Measurements from ENCODE around the gene ANKRD9. TPM values are rescaled to one million over a fixed set of nuclear protein-coding genes. Genes with fewer than 3 reads are reported as not detected.
A peak's percentile ranks its signal among the peaks of the same experiment; 100 is the strongest.

Gene ANKRD9
- total and polyA plus RNA-seq, 2 of the 13 experiments (the other 11 are each of a cell fraction or from before 2014, with no cell fraction given): 10.0 to 15.0 TPM

DNA sequence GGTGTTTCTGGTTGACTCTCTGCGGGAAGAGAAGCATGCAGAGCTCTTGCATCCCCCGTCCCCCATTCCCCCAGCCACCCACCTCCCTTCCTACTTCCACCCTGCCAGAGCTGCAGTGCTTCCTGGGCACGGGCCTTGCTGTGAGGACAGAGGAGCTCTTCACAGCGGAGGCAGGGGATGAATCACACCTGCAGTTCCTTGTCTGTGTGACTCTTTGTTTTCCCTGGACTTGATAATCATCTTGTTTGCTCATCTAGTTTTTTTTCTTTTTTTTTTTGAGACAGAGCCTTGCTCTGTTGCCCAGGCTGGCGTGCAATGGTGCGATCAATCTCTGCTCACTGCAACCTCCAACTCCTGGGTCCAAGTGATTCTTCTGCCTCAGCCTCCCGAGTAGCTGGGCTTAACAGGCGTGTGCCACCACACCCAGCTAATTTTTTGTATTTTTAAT is 27.8 kb downstream of the ANKRD9 start (continued):
- TF ChIP-seq HNRNPLL (IDR thresholded peaks at IDR 0.05; ENCODE audit: low read depth, low read length, poor library complexity, severe bottlenecking) (no peak), ZSCAN25 (CRISPR knock-in tag; IDR thresholded peaks at IDR 0.05) (0 out of 2 replicates have a peak, but pooled peaks have one; percentile 38), ZNF883 (CRISPR knock-in tag; IDR thresholded peaks at IDR 0.05; ENCODE audit: not compliant biosample characterization) (no peak), ZNF335 (CRISPR knock-in tag; IDR thresholded peaks at IDR 0.05) (no peak), PITX1 (CRISPR knock-in tag; IDR thresholded peaks at IDR 0.05) (no peak), JUN (CRISPR knock-in tag; IDR thresholded peaks at IDR 0.05) (no peak), ZNF484 (CRISPR knock-in tag; IDR thresholded peaks at IDR 0.05; ENCODE audit: borderline replicate concordance, low read depth) (no peak), ZNF121 (CRISPR knock-in tag; IDR thresholded peaks at IDR 0.05) (peak; percentile 98), ZNF879 (CRISPR knock-in tag; IDR thresholded peaks at IDR 0.05) (no peak), NPAS2 (CRISPR knock-in tag; IDR thresholded peaks at IDR 0.05; ENCODE audit: borderline replicate concordance) (no peak), MTF2 (CRISPR knock-in tag; IDR thresholded peaks at IDR 0.05; ENCODE audit: borderline replicate concordance) (no peak), ZNF44 (CRISPR knock-in tag; IDR thresholded peaks at IDR 0.05) (no peak), MAFG (CRISPR knock-in tag; IDR thresholded peaks at IDR 0.05) (no peak), ZNF546 (CRISPR knock-in tag; conservative IDR thresholded peaks at IDR 0.05) (no peak), FOSL2 (CRISPR knock-in tag; IDR thresholded peaks at IDR 0.05) (peak; percentile 92)
- TF ChIP-seq, protein P1, sequence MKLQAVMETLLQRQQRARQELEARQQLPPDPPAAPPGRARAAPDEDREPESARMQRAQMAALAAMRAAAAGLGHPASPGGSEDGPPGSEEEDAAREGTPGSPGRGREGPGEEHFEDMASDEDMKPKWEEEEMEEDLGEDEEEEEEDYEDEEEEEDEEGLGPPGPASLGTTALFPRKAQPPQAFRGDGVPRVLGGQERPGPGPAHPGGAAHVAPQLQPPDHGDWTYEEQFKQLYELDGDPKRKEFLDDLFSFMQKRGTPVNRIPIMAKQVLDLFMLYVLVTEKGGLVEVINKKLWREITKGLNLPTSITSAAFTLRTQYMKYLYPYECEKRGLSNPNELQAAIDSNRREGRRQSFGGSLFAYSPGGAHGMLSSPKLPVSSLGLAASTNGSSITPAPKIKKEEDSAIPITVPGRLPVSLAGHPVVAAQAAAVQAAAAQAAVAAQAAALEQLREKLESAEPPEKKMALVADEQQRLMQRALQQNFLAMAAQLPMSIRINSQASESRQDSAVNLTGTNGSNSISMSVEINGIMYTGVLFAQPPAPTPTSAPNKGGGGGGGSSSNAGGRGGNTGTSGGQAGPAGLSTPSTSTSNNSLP (IDR thresholded peaks at IDR 0.05; ENCODE audit: low read depth, low read length): no peak
- TF ChIP-seq, protein P2, sequence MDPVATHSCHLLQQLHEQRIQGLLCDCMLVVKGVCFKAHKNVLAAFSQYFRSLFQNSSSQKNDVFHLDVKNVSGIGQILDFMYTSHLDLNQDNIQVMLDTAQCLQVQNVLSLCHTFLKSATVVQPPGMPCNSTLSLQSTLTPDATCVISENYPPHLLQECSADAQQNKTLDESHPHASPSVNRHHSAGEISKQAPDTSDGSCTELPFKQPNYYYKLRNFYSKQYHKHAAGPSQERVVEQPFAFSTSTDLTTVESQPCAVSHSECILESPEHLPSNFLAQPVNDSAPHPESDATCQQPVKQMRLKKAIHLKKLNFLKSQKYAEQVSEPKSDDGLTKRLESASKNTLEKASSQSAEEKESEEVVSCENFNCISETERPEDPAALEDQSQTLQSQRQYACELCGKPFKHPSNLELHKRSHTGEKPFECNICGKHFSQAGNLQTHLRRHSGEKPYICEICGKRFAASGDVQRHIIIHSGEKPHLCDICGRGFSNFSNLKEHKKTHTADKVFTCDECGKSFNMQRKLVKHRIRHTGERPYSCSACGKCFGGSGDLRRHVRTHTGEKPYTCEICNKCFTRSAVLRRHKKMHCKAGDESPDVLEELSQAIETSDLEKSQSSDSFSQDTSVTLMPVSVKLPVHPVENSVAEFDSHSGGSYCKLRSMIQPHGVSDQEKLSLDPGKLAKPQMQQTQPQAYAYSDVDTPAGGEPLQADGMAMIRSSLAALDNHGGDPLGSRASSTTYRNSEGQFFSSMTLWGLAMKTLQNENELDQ (CRISPR knock-in tag; IDR thresholded peaks at IDR 0.05; ENCODE audit: borderline replicate concordance): no peak
- TF ChIP-seq, protein P3, sequence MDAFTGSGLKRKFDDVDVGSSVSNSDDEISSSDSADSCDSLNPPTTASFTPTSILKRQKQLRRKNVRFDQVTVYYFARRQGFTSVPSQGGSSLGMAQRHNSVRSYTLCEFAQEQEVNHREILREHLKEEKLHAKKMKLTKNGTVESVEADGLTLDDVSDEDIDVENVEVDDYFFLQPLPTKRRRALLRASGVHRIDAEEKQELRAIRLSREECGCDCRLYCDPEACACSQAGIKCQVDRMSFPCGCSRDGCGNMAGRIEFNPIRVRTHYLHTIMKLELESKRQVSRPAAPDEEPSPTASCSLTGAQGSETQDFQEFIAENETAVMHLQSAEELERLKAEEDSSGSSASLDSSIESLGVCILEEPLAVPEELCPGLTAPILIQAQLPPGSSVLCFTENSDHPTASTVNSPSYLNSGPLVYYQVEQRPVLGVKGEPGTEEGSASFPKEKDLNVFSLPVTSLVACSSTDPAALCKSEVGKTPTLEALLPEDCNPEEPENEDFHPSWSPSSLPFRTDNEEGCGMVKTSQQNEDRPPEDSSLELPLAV (CRISPR knock-in tag; conservative IDR thresholded peaks at IDR 0.05; ENCODE audit: low read depth): no peak
- TF ChIP-seq, protein P4, sequence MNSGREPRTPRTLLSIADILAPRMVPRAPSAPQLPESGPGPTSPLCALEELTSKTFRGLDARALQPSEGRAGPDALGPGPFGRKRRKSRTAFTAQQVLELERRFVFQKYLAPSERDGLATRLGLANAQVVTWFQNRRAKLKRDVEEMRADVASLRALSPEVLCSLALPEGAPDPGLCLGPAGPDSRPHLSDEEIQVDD (CRISPR knock-in tag; IDR thresholded peaks at IDR 0.05; ENCODE audit: borderline replicate concordance): no peak
- TF ChIP-seq, protein P5, sequence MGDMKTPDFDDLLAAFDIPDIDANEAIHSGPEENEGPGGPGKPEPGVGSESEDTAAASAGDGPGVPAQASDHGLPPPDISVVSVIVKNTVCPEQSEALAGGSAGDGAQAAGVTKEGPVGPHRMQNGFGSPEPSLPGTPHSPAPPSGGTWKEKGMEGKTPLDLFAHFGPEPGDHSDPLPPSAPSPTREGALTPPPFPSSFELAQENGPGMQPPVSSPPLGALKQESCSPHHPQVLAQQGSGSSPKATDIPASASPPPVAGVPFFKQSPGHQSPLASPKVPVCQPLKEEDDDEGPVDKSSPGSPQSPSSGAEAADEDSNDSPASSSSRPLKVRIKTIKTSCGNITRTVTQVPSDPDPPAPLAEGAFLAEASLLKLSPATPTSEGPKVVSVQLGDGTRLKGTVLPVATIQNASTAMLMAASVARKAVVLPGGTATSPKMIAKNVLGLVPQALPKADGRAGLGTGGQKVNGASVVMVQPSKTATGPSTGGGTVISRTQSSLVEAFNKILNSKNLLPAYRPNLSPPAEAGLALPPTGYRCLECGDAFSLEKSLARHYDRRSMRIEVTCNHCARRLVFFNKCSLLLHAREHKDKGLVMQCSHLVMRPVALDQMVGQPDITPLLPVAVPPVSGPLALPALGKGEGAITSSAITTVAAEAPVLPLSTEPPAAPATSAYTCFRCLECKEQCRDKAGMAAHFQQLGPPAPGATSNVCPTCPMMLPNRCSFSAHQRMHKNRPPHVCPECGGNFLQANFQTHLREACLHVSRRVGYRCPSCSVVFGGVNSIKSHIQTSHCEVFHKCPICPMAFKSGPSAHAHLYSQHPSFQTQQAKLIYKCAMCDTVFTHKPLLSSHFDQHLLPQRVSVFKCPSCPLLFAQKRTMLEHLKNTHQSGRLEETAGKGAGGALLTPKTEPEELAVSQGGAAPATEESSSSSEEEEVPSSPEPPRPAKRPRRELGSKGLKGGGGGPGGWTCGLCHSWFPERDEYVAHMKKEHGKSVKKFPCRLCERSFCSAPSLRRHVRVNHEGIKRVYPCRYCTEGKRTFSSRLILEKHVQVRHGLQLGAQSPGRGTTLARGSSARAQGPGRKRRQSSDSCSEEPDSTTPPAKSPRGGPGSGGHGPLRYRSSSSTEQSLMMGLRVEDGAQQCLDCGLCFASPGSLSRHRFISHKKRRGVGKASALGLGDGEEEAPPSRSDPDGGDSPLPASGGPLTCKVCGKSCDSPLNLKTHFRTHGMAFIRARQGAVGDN (CRISPR knock-in tag; IDR thresholded peaks at IDR 0.05): peak; percentile 17
